DLD1 (cell line): Measurements from ENCODE around the gene AMH.

ENCODE experiments used
- in situ Hi-C: cut with HindIII; loops from 2 replicates; pipeline ENCODE4 v1.10.0; 2017; ENCODE audit warnings: low sequenced_read_pairs

Gene AMH

DNA sequence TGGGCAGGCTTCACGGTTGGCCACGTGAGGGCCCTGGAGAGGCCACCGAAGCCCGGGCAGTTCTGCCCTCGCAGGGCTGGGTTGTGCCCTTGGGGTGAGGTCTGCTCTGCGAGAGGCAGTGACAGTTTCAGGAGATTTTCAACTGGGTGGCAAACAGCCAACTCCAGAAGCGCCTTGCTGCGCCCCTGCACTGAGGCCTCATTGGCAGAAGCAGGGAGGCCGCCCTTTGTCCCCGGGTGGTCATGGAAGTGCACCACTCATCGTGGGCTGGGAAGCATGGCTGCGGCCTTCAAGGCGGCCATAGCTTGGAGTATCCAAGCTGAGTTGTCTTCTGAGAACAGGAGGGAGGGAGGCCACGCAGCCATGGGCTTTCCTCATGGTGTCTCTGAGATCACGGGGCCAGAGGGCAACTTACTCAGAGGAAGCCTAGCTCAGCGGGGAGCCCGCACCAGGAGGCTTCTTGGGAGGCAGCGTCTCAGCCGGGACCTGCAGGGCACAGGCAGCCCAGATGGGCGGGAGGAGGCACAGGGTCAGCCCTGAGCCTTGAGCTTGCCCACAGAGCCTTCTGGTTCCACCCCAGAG, 27.8 kb upstream of the AMH start:
- in situ Hi-C loops: no loop called here

DNA sequence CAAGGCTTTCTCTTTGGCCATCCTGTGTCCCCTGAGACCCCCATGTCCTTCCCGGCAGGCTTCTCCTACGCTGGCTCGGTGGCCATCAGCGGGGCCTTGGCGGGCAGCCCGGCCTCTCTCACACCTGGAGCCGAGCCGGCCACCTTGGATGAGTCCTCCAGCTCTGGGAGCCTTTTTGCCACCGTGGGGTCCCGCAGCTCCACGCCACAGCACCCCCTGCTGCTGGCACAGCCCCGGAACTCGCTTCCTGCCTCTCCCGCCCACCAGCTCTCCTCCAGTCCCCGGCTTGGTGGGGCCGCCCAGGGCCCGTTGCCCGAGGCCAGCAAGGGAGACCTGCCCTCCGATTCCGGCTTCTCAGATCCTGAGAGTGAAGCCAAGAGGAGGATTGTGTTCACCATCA, 27.2 kb upstream of the AMH start:
- in situ Hi-C loops: no loop called here

DNA sequence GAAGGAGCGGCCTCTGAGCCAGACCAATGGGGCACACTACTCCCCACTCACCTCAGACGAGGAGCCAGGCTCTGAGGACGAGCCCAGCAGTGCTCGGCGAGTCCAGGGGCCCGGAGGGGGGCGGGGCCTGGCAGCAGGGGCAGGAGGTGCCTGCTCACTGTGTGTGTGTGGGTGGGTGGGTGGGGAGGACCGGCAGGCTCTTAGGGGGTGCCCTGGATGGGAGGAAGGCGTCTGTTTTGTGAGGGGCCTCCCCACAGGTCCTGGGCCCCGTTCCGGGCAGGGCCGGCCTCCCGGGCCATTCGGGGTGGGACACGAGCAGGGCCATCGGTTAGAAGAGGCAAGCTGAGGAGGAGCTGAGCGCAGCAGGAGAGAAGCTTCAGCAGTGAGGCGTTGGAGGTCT, 25.7 kb upstream of the AMH start:
- in situ Hi-C loops: no loop called here

DNA sequence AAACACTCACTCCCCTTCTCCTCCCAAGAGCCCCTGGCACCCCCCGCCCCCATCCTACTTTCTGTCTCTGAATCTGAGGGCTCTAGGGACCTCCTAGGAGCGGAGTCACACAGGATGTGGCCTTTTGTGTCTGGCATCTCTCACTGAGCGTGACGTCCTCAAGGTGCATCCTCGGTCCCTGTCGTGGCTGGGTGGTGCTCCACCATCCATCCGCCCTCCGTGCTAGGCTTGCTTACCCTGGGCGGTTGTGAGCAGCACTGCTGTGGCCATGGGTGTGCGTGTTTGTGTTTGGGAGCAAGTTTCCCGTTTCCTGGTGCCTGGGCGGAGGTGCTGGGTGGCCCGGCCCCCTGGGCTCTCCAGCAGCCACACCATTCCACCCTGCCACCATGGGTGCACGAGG, 25.2 kb upstream of the AMH start:
- in situ Hi-C loops: no loop called here

DNA sequence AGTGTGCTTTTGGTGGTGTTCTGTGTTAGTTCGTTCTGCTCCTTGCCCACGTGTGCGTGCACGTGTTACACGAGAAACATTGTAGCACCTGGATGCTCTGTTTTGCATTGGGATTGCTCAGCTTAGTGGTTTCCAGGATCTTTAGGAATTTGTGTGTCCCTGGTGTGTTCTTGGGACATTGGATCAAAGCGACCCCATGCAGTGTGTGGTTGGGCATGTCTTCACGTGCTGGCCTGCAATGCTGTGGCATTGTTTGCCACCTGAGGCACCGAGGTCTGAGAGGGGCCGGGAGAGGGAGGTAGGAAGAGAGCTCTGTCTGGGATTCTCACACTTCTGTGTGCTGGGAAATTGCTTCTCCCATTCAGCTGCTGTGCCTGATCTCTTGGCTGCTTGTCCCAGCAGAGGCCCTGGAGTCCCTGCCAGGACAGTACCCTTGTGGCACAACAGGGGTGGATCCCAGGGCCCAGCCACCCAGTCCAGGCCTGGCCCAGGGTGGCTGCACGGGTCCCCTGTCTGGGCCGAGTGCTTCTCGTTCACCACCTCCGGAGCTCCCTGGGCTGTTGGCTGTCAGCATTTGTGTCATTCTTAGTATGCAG, 24.3 kb upstream of the AMH start:
- in situ Hi-C loops: no loop called here

DNA sequence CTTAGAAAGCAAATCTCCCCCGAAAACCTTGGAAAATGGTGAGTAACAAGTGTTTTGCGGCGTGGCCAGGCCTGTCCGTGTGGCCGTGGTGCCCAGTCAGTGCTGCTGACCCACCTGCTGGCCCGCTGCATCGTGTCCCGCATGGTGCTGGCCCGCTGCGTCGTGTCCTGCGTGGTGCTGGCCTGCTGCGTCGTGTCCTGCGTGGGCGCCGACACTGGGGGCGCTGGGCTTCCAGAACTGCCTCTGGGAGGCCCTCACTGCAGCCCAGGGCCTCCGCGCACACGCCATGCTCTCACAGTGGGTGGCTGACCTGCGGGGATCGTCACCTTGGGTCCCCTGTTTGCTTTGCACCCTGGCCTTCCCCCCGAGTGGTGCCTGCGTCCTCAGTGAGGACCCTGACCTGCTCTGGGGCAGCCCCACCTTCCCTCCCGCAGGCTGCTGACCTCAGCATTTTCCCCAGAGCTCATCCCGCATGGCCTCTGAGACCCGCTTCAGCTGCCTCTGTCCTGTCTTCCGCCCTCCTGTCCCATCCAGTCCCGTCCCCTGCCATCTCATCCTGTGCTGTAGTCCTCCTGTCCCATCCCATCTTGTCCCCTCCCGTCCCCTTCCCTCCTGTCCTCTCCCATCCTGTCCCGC, 23.6 kb upstream of the AMH start:
- in situ Hi-C loops: no loop called here

DNA sequence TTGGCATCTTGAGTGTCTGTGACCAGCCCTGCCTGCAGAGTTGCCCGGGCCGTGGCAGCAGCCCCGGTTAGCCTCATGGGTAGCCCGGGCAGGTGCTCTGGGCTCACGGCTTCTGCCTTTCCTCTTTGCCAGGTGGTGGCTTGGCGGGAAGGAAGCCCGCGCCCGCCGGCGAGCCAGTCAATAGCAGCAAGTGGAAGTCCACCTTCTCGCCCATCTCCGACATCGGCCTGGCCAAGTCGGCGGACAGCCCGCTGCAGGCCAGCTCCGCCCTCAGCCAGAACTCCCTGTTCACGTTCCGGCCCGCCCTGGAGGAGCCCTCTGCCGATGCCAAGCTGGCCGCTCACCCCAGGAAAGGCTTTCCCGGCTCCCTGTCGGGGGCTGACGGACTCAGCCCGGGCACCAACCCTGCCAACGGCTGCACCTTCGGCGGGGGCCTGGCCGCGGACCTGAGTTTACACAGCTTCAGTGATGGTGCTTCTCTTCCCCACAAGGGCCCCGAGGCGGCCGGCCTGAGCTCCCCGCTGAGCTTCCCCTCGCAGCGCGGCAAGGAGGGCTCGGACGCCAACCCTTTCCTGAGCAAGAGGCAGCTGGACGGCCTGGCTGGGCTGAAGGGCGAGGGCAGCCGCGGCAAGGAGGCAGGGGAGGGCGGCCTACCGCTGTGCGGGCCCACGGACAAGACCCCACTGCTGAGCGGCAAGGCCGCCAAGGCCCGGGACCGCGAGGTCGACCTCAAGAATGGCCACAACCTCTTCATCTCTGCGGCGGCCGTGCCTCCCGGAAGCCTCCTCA, 22.9 kb upstream of the AMH start:
- in situ Hi-C loops: no loop called here

DNA sequence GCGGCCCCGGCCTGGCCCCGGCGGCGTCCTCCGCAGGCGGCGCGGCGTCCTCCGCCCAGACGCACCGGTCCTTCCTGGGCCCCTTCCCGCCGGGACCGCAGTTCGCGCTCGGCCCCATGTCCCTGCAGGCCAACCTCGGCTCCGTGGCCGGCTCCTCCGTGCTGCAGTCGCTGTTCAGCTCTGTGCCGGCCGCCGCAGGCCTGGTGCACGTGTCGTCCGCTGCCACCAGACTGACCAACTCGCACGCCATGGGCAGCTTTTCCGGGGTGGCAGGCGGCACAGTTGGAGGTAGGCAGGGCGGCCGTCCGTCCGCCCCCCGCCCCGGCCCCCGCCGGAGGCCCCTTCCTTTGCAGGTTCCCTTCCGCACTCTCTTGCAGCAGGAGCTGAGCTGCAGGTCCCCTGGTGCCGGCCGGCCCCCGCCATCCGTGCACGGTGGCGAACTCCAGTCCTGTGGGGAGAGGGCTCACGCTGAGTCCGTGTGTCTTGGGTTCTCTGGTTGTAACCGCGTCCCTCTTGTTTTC, 22.2 kb upstream of the AMH start:
- in situ Hi-C loops: no loop called here

DNA sequence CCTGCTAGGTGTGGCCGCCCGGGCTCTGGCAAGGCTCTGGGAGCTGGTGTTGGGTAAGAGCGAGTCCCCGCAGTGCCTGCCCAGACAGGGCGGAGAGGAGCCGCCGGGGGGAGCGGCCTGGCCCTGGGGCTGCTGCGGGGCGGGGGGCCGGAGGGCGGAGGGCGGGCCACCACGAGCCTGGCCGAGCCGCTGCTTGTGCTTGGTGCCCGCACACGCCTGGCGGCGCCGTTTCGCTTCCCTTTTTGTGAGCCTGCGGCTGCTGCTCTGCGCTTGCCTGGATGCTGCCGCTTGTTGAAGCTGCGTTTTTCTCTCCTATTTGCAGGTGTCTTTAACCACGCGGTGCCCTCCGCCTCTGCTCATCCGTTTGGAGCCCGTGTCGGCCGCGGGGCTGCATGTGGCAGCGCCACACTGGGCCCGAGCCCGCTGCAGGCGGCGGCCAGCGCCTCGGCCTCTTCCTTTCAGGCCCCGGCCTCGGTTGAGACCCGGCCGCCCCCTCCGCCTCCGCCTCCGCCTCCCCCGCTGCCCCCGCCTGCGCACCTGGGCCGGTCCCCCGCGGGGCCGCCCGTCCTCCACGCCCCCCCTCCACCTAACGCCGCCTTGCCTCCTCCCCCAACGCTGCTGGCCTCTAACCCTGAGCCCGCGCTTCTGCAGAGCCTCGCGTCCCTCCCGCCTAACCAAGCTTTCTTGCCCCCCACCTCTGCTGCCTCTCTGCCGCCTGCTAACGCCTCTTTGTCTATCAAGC, 21.5 kb upstream of the AMH start:
- in situ Hi-C loops: no loop called here

DNA sequence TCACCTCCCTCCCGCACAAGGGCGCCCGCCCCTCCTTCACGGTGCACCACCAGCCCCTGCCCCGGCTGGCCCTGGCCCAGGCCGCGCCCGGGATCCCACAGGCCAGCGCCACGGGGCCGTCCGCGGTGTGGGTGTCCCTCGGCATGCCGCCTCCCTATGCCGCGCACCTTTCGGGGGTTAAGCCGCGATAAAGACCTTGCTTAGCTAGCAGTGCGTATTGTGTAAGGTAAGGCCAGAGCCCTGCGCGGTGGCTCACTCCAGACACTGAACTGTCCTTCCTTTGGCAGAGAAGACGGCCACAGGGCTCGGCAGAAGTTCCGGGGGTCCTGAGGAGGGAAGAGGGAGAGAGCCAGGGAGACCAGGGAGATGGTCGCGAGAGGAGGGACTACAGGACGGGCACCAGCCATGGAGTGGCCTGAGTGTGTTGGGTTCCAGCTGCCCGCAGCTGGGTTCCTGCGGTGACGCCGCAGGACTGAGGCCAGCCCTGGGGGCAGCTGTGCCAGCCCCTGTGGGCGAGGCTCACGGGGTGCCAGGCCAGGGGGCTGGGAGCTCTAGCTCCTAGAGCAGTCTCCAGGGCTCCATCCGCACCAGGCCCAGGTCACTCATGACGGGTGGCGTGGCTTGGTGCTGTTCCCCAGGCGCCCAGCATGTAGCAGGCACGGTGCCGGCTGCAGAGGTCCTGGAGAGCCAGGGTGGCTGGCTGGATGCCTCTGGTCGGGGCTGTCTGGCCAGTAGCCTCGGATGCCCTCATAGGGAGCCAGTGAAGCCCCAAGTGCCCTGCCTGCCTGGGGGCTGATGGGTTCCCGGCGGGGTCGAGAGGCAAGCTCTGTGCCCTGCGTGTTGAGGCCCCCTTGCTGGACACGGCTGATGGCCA, 20.7 kb upstream of the AMH start:
- in situ Hi-C loops: no loop called here

DNA sequence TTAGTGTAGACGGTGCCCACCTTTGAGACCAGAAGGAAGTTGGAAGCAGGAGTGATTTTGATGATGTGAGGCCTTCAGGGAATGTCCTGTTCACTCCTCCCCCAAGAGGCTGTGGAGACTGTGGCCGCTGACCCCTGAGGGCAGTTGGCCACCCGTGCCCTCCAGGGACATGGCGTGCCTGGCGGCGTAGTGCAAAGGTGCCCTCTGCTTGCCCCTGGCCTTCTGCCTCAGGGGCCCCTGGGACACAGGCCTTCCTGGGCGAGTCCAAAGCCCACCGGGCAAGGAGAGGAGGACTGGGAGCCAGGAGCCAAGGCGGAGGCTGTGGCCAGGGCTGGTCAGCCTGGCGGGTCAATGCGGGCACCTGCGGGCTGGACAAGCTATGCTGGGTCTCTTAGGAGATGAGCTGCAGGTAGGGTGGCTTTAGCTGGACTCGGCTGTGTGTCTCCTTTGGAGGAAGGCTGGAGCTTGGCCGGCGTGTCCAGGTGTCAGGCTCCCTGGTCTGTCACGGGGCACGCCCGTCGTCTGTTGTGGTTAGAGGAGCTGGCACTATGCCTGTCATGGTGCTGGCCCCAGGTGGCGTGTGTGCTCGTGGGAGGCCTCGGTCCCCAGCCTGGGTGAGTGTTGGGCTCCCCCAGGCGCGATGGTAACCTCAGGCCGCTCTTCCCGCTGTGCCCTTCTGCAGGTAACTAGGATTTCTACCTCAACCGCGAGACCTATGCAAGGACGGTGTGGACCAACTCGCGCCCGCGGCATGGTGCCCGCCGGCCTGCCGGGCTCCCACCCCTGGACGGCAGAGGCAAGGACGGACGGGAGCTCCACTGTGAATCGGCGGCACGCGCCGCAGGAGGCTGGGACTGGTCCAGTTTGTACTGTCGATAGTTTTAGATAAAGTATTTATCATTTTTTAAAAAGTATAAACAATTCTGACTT, 19.8 kb upstream of the AMH start:
- in situ Hi-C loops: no loop called here

DNA sequence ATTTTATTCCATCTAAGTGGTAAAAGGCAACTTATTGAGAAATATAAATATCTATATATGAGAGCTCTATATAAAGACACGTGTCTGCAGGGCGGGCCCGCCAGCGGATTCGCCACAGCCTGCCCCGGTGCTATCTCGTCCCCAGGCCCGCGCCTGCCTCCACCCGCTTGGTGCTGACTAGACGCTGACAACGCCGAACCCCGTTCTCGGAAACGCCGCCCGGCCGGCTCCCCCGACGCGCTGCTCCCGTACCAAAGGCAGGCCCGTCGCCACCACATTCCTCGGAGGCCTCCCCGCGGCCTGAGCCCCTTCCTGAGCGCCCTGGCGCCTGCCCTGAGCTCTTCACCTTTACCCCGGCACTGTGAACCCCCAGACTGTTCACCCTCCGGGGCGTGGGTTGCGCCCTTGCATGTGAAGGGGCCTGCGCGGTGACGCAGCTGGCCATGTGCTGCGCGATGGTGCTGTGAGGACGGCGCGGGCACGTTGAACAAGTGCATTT, 19.0 kb upstream of the AMH start:
- in situ Hi-C loops: no loop called here

DNA sequence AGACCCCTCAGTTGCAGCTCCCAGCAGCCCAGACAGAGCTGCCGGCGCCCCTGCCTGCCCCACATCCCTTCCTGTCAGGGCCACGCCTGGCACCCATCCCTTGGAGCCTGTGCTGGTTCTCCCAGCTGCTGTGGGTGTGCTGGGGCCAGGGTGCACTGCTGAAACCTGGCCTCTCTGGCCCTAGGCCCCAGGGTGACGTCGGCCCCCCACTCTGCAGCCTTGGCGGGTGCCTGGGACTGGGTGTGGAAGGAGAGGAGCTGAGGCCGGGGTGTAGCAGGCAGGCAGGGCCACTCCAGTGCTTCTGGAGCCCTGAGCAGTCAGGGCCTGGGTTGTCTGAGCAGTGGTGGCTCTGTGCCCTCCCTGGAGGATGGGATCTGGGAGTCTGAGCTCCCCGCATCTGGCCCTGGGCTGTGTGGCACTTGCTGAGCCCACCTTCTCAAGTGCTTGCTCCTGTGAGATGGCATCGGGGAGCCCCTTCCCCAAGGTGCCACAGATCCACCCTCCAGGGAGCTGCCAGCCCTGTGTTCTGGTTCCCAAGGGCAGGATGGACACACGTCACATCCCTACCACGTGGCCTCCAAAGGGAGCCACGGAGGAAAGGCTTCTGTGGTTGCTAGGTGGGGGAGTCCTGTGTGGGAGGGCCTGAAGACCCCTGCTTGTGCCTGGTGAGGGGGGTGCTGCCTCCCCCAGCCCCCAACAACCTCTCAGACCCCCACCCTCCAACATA, 18.2 kb upstream of the AMH start:
- in situ Hi-C loops: no loop called here

DNA sequence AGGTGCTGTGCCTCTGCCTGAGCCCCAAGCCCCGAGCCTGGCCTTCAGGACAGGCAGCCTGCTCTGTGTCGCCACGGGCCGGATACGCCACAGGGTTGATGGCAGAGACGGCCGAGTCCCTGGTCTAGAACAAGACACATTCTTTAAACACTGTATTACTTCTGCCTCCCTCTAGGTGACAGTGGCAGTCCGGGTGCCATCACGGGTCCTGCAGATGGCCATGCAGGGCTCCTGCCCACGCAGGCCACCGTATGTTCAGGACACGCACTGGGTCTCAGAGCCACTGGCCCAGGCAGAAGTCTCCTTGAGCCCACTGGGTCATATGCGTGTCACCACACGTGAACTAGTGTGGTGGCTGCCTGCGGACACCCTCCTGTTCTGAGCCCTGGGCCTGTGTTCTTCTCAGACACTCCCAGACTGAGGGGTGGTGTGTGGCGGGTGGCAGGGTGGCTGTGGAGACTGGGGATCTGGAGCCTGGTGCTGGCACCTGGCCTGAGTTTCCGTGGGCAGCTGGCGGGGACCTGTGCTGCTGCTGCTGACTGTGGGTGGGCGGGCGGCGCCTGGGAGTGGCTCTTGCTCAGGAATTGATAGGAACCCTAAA, 17.4 kb upstream of the AMH start:
- in situ Hi-C loops: no loop called here

DNA sequence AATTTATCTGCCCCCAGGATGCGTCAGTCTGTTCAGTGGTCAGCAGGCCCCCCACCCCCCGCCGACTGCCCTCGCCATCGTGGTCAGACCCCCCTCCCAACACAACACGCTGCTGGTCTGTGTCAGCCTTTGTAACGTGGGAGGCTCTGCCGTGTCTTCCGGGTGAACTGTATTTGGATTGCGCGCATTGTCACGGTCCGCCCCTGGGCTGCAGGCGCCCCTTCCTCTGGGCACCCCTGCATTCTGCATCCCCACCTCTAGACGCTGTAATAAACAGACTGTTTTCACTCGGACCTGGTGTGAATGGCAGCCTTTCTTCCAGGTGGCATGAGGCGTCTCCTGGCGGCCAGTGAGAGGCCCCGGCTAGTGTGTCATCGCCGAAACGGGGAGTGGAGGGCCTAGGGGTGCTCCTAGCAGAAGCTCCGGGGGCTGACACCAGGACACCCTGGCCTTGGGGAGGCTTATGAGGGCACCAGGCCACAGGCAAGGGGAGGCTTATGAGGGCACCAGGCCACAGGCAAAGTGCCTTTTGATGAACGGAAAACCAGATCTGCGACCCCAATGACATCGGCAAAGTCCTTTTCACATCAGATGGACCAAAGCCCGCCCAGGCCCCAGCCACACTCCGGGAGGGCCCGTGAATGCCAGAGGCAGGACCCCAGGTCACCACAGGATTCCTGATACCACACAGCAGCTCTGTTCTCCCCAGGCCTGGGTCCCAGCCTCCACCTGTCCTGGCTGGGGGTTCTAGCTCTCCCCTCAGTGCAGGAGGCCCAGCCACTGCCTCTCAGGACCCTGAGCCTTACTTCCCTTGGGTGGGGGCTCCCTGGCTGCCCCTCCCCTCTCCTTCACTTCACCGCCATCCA, 16.6 kb upstream of the AMH start:
- in situ Hi-C loops: no loop called here

DNA sequence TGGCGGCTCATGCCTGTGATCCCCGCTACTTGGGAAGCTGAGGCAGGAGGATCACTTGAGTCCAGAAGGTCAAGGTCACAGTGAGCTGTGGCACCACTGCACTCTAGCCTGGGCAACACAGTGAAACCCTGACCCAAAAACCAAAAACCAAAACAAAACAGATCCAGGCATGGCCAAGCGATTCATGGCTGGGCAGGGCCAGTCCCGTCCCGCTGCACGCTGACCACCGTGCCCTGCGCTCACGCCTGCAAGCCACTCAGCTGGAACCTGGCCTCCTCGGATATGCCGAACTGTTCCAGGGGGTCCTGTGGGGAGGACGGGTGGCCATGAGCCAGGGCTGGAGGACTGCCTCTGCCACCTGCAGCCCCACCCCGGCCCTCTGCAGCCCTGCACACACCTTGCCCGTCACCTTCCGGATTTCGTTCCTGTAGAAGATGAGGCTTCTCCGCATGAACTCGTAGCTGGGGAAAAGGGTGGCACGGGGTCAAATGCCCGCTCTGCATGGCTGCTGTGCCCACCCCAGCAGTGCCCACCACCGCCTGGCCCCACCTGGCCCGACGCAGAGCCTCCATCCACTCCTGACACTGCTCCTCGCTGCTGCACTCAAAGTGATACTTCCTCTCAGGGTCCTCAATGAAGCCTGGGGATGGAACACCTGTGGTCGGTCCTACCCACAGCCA, 15.4 kb upstream of the AMH start:
- in situ Hi-C loops: no loop called here
